Transverse colon (tissue), 4 donors: Measurements from ENCODE around the gene ADD3.

Experiments
- CTCF ChIP-seq, 5 experiments: fragments of 200-600 bp in 3 of 5; fragments of 450-650 bp in 2 of 5; sonication (generic) in 3 of 5; IDR thresholded peaks; 1 replicate in 2 of 5; 2 replicates in 3 of 5; pipeline ENCODE4 v1.5.1; 2016 to 2017; ENCODE audit warnings: antibody characterized with exemption in 5 of 5, inconsistent platforms in 3 of 5, mild to moderate bottlenecking in 2 of 5, moderate library complexity in 1 of 5
- POLR2A ChIP-seq: fragments of 450-650 bp; IDR thresholded peaks from one replicate; pipeline ENCODE4 v1.6.1; 2016; ENCODE audit warnings: antibody characterized with exemption, mild to moderate bottlenecking, moderate library complexity
- POLR2AphosphoS5 ChIP-seq, 3 donors: sonication (generic); formaldehyde crosslinking; IDR thresholded peaks; one replicate each; pipeline ENCODE4 v1.6.1; 2016; ENCODE audit warnings: antibody characterized with exemption in 3 of 3

- TF ChIP-seq CTCF (IDR thresholded peaks at IDR 0.05) (no peak), POLR2A (no peak), POLR2AphosphoS5 (IDR thresholded peaks at IDR 0.05) (no peak)
Observed at GRCh38 chr10:110149259-110149658, 141.5 kb downstream of the ADD3 start.
